Measurements from ENCODE around the gene ABCA7. TPM values are rescaled to one million over a fixed set of nuclear protein-coding genes. Genes with fewer than 3 reads are reported as not detected.

Gene ABCA7
- total RNA-seq, 6 experiments from 2014 or later: 4.8 to 14.6 (median 9.1) TPM

GRCh38 chr19:1076951-1077350 lies 37.0 kb downstream of the ABCA7 start:
- peak; percentile 40 to 64 (median 58) for ATAC-seq
- WGBS (ENCODE audit: insufficient coverage, low coverage, low lambda C conversion rate, missing lambda C conversion rate): 30% methylated on average over 13 of the region's 16 CpGs

DNA sequence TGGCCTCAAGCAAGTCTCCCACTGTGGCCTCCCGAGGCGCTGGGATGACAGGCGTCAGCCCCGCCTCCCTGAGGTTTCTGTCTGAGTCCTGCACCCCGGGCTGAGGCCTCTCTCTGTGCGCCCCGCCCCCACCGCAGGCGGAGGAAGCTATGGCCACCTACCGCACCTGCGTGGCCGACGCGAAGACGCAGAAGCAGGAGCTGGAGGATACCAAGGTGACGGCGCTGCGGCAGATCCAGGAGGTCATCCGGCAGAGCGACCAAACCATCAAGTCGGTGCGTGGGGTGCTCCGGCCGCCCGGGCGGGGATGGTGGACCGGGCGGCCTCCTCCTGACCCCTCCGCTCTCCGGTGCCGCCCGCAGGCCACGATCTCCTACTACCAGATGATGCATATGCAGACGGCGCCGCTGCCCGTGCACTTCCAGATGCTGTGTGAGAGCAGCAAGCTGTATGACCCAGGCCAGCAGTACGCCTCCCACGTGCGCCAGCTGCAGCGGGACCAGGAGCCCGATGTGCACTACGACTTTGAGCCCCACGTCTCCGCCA lies 39.7 kb downstream of the ABCA7 start:
- WGBS (ENCODE audit: insufficient coverage, low coverage, low lambda C conversion rate, missing lambda C conversion rate): 51% methylated on average over 5 of the region's 45 CpGs
- Histone ChIP-seq H3K4me3 (no peak overlapping the region), H3K9me3 (no peaks in the 10 kb centered on the region), H3K27ac (no peak overlapping the region), H3K4me1 (peaks cover 0 to 26% (median 6%) of the 10 kb centered on the region in 4 donors), H3K36me3 (no peaks in the 10 kb centered on the region), H3K27me3 (no peaks in the 10 kb centered on the region)
- TF ChIP-seq POLR2A (IDR thresholded peaks at IDR 0.05): no peak
- TF ChIP-seq, protein P1, sequence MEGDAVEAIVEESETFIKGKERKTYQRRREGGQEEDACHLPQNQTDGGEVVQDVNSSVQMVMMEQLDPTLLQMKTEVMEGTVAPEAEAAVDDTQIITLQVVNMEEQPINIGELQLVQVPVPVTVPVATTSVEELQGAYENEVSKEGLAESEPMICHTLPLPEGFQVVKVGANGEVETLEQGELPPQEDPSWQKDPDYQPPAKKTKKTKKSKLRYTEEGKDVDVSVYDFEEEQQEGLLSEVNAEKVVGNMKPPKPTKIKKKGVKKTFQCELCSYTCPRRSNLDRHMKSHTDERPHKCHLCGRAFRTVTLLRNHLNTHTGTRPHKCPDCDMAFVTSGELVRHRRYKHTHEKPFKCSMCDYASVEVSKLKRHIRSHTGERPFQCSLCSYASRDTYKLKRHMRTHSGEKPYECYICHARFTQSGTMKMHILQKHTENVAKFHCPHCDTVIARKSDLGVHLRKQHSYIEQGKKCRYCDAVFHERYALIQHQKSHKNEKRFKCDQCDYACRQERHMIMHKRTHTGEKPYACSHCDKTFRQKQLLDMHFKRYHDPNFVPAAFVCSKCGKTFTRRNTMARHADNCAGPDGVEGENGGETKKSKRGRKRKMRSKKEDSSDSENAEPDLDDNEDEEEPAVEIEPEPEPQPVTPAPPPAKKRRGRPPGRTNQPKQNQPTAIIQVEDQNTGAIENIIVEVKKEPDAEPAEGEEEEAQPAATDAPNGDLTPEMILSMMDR (IDR thresholded peaks at IDR 0.05): no peak
- ATAC-seq (no peak), DNase-seq (peak in 2 of 3 donors; percentile 27 to 53)
- intact Hi-C loops (cut with DNase I): no loop called here

More at GRCh38 chr19:1076951-1077350, 37.0 kb downstream of the ABCA7 start:
- TF ChIP-seq, protein P1 (IDR thresholded peaks at IDR 0.05): no peak
- TF ChIP-seq POLR2A (IDR thresholded peaks at IDR 0.05): no peak
- H3K4me3 ChIP-seq: peak overlapping the region in 1 of 3 donors; percentile 11
- H3K4me1 ChIP-seq: peaks cover 0 to 21% (median 6%) of the 10 kb centered on the region in 4 donors
- peak in 2 of 3 donors; percentile 81 for DNase-seq
- H3K27me3 ChIP-seq: no peaks in the 10 kb centered on the region
- H3K9me3 ChIP-seq: no peaks in the 10 kb centered on the region
- no peaks in the 10 kb centered on the region for H3K36me3 ChIP-seq
- H3K27ac ChIP-seq: no peak overlapping the region
- intact Hi-C loops (cut with DNase I): no loop called here

DNA sequence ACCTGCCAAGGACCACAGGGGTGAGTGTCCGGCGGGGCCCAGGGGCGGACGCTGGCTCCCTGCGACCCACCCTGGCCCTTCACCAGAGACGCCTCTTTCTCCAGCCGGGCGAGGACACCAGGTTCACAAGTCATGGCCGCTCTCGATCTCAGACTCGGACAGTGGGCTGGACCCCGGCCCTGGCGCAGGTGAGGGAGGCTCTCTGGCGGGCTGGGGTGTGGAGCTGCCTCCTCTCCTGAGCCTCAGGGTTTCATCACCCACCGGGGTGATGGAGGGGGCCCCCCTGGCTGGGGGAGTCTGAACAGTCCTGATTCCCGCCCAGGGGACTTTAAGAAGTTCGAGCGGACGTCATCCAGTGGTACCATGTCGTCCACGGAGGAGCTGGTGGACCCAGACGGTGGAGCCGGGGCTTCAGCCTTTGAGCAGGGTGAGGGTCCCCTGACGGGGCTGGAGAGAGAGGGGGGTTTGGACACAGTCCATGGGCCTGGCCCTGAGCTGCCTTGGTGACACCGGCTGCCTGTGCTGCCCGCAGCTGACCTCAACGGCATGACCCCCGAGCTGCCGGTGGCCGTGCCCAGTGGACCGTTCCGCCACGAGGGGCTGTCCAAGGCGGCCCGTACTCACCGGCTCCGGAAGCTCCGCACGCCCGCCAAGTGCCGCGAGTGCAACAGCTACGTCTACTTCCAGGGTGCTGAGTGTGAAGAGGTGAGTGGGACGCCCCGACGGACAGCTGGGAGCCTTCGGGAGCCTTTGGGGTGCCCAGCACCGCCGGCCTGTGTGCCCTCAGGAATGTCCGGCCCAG lies 40.7 kb downstream of the ABCA7 start:
- TF ChIP-seq POLR2A (IDR thresholded peaks at IDR 0.05): no peak
- intact Hi-C loops (cut with DNase I): no loop called here
- Histone ChIP-seq H3K9me3 (no peaks in the 10 kb centered on the region), H3K4me3 (no peak overlapping the region), H3K27ac (no peak overlapping the region), H3K4me1 (peaks cover 0 to 18% (median 6%) of the 10 kb centered on the region in 4 donors), H3K27me3 (no peaks in the 10 kb centered on the region), H3K36me3 (no peaks in the 10 kb centered on the region)
- DNase-seq (peak in 1 of 3 donors; percentile 56), ATAC-seq (no peak)
- 92% methylated on average over 12 of the region's 50 CpGs for WGBS (ENCODE audit: insufficient coverage, low coverage, low lambda C conversion rate, missing lambda C conversion rate)

DNA sequence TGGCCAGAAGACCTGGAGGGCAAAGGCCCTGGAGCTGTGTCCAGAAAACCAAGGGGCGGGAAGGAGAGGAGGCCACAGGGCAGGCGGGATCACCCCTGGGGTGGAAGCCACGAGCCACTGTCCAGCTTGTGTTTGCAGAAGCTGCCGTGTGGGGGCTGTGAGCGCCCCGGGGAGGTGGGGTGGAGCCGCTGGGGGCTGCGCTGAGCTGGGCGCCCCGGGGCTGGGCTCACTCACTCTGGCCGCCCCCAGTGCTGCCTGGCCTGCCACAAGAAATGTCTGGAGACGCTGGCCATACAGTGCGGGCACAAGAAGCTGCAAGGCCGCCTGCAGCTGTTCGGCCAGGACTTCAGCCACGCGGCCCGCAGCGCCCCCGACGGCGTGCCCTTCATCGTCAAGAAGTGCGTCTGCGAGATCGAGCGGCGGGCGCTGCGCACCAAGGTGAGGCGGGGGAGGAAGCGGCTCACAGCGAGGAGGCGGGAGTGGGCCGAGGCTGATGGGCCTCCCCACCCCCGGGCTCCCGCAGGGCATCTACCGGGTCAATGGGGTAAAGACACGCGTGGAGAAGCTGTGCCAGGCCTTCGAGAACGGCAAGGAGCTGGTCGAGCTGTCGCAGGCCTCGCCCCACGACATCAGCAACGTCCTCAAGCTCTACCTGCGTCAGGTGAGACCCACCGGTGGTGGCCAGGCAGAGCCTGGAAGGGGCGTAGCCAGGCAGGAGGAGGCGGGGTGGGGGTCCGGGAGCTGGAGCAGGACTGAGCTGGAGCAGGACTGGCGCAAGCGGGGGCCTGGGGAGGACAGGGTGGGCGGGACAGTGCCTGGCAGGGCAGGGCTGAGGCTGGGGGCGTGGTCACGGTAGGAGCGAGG lies 41.6 kb downstream of the ABCA7 start:
- DNase-seq: peak in 2 of 3 donors; percentile 29 to 72
- Histone ChIP-seq H3K4me3 (no peak overlapping the region), H3K27me3 (no peaks in the 10 kb centered on the region), H3K36me3 (peaks cover 0 to under 1% (median 0%) of the 10 kb centered on the region in 4 donors), H3K27ac (no peak overlapping the region), H3K9me3 (no peaks in the 10 kb centered on the region), H3K4me1 (peaks cover 0 to 14% (median 3%) of the 10 kb centered on the region in 4 donors)
- peak in 2 of 4 donors; percentile 1 to 36 for ATAC-seq
- WGBS (ENCODE audit: insufficient coverage, low coverage, low lambda C conversion rate, missing lambda C conversion rate): 66% methylated on average over 19 of the region's 58 CpGs
- TF ChIP-seq POLR2A (IDR thresholded peaks at IDR 0.05): no peak
- TF ChIP-seq, protein P1 (IDR thresholded peaks at IDR 0.05): no peak
- intact Hi-C loops (cut with DNase I): no loop called here

Measured in right lobe of liver (tissue), 6 donors.